Sigmoid colon (tissue), 4 donors: Measurements from ENCODE around the gene DENND2A.
"Not testable (repeated sequence)": the region's sequence is repeated elsewhere in the genome, so short reads cannot be mapped to it uniquely, and the experiment has no call there.

Source experiments
- EP300 ChIP-seq, 4 donors: sonication (generic); formaldehyde crosslinking; IDR thresholded peaks; one replicate each; pipeline ENCODE4 v1.6.1; 2017; ENCODE audit warnings: antibody characterized with exemption in 4 of 4
- POLR2A ChIP-seq, 2 donors: fragments of 450-650 bp; IDR thresholded peaks; one replicate each; pipeline ENCODE4 v1.6.1; 2016; ENCODE audit warnings: antibody characterized with exemption in 2 of 2, mild to moderate bottlenecking in 2 of 2, moderate library complexity in 2 of 2
- POLR2AphosphoS5 ChIP-seq, 4 donors: sonication (generic); formaldehyde crosslinking; IDR thresholded peaks; one replicate each; pipeline ENCODE4 v1.6.1; 2017; ENCODE audit warnings: antibody characterized with exemption in 4 of 4
- TF ChIP-seq, protein P1 (sequence below), 4 experiments: fragments of 450-650 bp in 3 of 4; fragments of 200-600 bp in 1 of 4; IDR thresholded peaks; one replicate each; pipeline ENCODE4 v1.5.1; 2016 to 2019; ENCODE audit warnings: antibody characterized with exemption in 4 of 4, mild to moderate bottlenecking in 3 of 4, moderate library complexity in 2 of 4

GRCh38 chr7:140676956-140677355, 36.3 kb upstream of the DENND2A start:
- TF ChIP-seq POLR2A, POLR2AphosphoS5, EP300 (IDR thresholded peaks at IDR 0.05): not testable (repeated sequence)
- TF ChIP-seq, protein P1, sequence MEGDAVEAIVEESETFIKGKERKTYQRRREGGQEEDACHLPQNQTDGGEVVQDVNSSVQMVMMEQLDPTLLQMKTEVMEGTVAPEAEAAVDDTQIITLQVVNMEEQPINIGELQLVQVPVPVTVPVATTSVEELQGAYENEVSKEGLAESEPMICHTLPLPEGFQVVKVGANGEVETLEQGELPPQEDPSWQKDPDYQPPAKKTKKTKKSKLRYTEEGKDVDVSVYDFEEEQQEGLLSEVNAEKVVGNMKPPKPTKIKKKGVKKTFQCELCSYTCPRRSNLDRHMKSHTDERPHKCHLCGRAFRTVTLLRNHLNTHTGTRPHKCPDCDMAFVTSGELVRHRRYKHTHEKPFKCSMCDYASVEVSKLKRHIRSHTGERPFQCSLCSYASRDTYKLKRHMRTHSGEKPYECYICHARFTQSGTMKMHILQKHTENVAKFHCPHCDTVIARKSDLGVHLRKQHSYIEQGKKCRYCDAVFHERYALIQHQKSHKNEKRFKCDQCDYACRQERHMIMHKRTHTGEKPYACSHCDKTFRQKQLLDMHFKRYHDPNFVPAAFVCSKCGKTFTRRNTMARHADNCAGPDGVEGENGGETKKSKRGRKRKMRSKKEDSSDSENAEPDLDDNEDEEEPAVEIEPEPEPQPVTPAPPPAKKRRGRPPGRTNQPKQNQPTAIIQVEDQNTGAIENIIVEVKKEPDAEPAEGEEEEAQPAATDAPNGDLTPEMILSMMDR (IDR thresholded peaks at IDR 0.05) = not testable (repeated sequence)
